Fibroblast of peridontal ligament (primary cell): Measurements from ENCODE around the gene CCNY.

Source experiments
- DNase-seq: peaks from one replicate; pipeline ENCODE4 v3.0.0-alpha.2; 2010; ENCODE audit errors: extremely low read depth

Gene CCNY

DNA sequence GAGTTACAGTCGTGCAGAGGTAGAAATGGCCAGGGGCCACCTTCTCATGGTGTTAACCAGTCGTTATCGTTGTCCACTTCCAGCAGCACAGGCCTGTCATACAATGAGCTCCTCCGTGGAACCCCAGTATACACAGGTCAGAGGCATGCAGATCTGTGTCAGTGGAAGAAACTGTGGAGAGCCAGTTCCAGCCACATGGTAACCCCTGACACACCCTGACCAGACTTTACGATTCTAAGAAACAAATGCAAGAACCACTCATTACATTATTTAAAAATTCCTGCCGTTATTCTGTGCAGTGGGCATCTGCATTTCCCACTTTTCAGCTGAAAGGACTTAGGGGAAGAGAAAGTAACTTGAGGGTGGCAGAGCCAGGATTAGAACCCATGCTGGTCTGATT, 245.3 kb downstream of the CCNY start:
- DNase-seq: no peak

DNA sequence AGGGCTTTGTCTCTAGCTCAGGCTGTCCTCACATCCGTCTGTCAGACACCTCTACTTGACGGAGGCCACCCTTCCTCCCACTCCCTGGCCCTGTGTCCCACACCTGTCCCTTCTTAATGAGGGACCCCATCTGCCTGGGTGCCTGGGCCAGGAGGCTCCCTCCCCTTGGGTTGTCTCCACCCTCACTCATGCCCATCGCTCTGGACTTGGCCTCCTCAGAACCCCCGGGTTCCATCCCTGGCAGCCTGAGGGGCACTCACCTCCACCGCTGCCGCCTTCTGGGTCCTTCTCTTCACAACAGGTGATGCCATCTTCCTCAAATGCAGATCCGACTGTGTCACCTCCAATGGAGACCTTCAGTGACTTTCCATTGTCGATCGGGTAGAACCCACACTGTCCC, 248.6 kb downstream of the CCNY start:
- no peak for DNase-seq

DNA sequence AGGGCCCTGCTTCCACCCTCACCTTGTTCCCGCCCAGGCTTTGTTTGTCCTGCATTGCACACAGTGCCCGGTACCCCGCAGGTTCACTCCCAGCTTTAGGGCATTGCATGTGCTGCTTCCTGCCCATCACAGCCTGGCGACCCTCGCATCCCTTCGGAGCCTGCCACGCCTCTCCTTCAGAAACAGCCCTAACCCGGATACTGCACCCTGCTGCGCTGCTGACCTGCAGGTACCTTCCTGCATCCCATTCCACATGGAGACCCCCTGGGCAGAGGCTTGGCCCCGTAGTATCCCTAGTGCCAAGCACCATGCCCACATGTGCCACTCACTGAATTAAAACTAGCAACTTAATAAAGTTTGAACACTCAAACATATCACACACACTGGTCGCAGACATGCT, 249.0 kb downstream of the CCNY start:
- DNase-seq: no peak

DNA sequence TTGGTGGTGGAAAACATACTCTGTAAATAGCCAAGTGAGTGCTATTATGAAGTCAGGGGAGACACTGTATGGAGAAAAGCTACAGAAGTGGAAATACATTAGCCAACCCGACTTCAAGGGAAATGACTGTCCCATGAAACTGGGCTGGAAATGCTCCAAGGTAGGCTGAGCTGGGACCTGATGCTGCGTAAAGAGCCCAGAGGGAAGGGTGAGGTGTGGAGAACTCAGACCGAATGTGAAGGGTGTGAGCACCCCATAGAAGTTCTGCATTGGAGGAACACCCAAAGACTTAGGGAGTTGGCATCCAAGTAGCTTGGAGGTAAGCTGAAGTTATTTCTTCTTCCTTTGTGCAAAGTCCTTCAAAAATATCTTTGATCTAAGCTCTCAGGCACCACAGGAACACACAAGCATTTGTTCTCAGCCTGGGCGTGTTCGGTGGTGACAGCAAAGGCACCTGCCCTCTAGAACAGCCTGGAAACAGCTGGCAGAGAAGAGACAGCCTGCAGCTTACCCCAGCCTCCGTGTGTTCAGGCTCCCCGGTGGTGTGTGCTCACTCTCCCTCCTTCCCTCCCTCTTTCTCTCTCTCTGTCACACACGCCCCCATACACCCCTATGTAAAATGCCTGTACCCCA, 249.7 kb downstream of the CCNY start:
- no peak for DNase-seq

DNA sequence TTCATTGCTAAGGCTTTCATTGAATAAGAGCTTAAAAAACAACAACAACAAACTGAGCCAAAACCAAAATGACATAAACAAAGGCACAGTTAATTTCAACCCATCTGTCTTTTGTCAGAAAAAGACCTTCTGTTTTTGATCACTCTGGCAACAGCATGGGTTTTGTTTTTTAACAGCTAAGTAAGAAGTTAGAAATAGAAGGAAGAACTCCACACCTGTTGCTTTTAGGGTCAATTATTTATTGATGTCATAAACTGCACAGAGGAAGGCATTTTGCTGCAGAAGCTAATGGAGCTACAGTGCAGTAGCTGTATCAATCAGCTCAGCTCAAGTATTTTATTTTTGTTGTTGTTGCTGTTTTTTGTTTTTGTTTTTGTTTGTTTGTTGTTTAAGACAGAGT, 252.5 kb downstream of the CCNY start:
- DNase-seq: no peak

DNA sequence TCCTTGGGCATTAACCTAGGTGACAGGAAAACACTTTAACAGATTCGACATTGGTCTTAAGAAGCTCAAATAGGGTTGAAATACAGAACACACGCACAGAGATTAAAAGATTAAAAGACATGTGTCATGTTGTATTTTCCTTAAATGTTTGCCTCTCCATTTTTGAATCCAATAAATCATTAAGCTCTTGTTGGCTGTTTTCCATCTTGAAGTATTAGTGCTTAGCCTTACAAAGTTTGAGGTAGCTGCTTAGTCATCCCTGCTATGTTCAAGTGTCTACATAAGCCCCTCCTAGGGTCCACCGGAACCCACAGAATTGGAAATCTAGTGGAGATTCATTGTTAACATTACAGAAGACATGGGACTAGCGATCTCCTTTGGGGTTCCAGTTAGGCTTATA, 256.1 kb downstream of the CCNY start:
- no peak for DNase-seq

DNA sequence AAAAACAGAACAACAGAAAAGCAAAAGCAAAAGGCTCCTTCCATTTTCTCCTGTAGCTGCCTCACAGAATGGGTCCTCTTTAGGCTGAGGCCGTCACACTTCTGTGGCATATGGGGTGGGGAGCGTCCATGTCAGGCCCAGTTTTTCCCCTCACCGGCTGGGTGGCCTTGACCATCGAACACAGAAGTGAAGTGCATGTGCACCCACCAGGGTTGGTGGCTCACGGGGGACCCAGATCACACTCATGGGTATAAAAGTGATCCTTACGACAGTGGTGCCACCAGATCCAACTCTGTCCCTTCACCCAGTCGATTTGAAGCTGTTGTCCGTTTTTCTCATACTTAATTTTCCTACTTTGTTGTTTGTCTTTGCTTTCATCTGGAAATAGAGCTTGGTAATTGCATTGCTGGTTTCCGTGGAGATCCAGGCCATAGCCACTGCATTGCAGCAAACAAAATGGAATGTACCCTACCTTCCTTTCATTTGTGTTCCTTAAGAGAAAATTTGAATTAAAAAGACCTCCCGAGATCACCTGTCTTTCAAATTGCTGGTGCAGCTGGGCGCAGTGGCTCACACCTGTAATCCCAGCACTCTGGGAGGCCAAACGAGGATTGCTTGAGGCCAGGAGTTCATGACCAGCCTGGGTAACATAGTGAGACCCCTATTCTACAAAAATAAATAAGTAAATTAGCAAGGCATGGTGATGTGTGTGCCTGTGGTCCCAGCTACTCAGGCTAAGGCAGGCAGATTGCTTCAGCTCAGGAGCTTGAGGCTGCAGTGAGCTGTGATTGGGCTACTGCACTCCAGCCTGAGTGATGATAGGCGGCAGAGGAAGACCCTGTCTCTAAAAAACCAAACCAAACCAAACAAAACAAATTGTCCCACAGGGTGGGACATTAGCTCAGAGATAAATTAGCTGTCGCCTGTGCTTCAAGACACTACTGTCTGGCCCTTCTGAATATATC, 258.1 kb downstream of the CCNY start:
- DNase-seq: no peak

DNA sequence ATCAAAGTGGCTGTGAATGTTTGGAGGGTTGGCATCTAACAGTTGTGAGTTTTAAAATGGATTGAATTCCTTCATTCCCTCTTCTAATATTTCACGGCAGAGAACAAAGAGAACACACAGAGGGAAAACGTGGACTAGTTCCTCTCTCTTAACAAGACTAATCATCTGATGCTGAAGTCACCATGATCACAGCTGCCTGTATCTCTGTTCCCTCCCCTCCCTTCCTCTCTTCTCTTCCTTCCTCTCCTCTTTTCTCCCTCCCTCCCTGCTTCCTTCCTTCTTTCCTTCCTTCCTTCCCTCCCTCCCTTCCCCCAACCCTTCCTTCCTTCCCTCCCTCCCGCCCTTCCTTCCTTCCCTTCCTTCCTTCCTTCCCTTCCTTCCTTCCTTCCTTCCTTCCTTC, 258.8 kb downstream of the CCNY start:
- DNase-seq: no peak

DNA sequence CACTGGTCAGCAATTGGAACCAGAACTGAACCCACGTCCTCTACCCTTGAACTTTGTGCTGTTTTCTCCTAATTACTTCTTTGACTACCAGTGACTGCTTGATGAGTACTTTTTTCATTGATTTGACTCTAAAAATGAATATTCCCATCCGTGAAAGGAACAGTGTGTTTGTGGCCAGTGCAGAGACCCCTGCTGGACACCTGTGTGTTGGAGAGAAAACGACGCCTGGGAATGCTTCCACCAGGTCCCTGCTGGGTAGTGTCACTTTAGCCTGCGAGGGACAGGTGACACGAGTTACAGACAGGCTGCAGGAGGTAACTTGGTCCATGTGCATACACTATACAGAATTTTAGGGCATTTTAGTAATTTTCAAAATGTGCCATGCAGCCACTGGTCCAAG, 262.1 kb downstream of the CCNY start:
- no peak for DNase-seq

DNA sequence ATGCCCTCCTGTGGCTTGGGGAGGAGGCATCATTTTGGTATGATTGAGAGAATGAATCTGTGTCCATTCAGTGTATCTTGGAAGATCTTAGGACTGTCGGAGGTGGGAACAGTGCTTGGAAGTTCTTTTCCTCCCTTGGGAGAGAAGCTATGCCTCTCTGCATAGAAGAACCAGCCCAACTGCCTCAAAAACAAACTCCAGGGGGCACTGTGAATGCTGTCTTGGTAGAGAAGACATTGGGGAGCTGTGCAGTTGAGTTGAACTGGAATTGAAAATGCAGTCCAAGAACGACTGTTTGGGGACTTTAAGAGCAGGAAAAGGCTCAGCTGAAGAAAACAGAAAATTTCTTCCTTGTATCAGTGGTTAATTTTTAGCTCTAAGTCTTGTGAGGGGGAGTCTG, 263.9 kb downstream of the CCNY start:
- no peak for DNase-seq

DNA sequence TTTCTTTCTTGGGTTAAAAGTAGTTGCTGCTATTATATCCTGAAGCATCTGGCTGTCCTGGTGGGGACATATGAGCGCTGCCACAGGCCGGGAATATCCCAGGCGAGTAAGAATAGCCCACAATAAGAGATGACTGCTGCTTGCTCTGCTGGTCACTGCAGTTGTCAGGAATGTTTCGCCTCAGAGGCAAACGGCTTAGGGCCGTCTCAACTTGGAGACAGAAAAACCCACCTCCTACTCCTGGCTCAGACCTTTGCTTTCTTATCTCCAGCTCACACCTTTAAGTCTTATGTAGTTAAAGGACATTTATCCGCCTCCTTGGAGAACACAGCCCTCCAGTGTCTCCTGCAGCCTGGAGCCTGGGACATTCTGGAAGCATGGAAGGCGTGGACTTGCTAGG, 268.9 kb downstream of the CCNY start, which contains the start of gene GJD4:
Gene GJD4 (plus strand): TSS at position 151 of the 400 bp plus-strand sequence. CDS start 227 bp downstream, at position 378.
- no peak for DNase-seq

DNA sequence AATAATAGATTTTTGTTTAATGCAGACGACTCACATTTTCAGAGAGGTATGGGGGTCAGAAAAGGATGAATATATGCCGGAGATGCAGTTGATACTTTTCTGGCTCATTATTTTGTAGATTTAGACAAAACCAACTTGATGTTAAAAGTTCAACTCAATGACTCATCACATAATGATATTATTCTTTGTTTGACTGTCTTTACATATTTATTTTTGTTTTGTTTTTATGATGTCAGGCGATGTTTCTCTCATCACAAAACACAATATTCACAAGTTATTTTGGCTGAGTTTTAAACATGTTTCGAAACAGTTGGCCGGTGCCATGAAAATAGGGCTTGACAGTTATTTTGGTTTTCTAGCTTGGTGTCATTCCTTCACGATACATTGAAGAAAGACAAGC, 270.1 kb downstream of the CCNY start:
- peak; percentile 44 for DNase-seq

DNA sequence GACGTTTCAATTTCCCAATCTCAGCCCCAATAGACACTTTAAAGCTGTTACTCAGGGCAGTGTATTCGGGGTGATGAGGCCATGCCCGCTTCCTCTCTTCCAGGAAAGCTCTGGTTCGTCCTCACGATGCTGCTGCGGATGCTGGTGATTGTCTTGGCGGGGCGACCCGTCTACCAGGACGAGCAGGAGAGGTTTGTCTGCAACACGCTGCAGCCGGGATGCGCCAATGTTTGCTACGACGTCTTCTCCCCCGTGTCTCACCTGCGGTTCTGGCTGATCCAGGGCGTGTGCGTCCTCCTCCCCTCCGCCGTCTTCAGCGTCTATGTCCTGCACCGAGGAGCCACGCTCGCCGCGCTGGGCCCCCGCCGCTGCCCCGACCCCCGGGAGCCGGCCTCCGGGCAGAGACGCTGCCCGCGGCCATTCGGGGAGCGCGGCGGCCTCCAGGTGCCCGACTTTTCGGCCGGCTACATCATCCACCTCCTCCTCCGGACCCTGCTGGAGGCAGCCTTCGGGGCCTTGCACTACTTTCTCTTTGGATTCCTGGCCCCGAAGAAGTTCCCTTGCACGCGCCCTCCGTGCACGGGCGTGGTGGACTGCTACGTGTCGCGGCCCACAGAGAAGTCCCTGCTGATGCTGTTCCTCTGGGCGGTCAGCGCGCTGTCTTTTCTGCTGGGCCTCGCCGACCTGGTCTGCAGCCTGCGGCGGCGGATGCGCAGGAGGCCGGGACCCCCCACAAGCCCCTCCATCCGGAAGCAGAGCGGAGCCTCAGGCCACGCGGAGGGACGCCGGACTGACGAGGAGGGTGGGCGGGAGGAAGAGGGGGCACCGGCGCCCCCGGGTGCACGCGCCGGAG, 271.4 kb downstream of the CCNY start:
- no peak for DNase-seq

DNA sequence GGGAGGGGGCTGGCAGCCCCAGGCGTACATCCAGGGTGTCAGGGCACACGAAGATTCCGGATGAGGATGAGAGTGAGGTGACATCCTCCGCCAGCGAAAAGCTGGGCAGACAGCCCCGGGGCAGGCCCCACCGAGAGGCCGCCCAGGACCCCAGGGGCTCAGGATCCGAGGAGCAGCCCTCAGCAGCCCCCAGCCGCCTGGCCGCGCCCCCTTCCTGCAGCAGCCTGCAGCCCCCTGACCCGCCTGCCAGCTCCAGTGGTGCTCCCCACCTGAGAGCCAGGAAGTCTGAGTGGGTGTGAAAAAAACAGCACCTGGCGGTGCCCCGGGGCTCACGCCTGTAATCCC, 272.0 kb downstream of the CCNY start:
- no peak for DNase-seq

DNA sequence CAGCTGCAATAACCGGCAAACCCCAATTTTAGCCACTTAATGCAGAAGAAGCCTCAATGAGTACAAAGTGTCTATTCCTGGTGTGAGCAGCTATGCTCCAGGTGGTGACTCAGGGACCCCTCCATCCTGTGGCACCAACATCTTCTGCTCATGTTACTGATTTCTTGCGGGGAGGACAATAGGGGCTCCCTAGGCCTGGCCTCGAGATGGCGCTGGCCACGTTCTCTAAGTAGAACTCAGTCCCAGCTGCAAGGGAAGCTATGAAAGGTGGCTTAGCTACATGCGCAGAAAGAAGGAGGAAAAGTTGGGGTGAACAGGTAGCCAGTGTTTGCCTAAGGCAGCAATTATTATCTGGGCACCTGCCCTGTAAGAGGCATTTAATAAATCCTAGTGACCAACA, 275.4 kb downstream of the CCNY start:
- DNase-seq: no peak

DNA sequence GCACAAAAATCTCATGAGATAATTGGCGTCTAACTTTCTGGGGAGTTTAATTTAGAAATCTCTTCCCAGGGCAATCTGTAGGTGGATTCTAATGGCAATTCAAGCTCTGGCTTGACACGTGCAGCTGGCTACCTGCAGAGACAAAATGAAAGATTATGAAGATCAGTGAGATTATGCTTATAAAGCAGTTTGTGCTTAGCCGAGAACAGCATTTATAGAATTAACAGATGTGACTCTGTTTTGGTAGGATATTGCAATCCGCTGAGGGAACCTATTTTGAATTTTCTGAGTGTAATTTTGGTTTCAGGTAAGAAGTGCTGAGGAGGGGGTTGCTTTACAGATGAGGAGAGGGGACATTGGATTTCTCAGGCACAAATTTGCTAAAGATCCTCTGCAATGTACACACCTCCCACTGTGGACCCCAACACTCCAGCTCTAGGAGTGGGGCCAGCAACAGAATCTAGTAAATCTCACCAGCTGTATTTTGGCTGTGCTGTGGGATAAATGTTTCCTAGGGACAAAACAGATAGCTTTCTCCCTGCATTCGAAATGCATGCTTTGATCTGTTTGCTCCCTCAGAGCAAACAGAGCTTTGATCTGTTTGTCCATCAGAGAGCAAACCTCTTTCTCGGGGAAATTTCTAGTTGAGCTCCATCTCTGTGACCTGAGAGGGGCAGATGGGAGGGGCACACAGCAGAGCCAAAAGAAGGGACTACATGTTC, 276.2 kb downstream of the CCNY start:
- DNase-seq: no peak

DNA sequence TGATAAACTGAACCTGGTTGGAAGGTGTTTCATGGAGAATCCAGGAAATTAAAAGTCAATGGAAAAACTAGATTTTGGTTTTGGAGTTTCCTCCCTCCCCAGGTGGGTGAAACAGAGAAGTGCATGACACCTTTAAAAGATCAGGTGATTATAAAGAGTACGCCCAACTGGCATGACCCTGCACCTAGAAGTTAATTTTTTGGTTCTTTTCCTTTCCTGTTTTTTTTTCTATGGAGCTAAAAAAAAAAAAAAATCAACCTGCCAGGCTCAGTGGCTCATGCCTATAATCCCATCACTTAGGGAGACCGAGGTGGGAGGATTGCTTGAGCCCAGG, 276.8 kb downstream of the CCNY start:
- no peak for DNase-seq

DNA sequence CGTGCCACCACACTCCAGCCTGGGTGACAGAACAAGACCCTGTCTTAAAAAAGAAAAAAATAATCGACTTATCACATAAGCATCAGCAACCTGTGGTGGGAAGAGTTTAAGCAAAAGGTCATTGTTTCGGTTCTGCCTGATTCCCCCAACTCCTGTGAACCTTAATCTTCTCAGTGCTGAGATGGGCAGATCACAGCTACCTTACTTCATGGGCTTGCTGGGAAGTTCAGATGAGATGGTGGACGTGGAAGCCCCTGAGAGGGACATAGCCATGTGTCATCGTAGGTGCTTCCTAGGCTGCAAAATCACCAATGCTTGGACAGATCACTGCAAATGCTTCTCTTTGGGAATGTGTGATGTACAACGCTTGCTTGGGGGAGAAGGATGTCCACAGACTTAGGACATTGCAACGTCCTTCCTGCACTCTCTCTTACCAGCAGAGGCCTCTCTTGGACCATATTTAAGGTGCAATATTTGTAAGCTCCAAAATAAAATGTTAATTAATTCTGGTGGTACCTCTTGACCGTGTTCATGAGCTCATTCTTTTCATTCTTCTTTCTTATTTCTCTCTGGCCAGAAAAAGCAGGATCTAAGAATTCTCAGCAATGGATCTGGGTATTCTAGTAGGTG, 277.4 kb downstream of the CCNY start:
- DNase-seq: peak; percentile 44

DNA sequence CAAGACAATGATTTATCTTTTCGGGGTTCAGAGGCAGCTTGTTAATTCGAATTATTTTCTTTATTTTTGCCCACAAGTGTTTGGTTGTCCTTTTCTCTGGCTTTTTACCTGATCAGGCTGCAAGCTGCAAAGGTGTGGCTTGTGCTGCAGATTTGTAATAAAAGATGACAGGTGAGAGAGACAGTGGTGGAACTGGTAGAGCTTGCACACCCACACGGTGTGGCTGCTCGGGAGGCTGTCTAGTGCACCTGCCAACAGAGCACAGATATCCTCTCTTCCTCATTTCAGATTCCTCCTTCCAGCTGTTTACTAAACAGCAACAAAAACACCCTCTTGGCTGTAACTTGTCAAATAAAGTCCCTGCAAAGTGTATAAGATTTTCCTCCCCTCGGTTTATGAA, 278.0 kb downstream of the CCNY start:
- DNase-seq: no peak
